K562 (cell line): Measurements from ENCODE around the gene ARHGEF10L. TPM values are rescaled to one million over a fixed set of nuclear protein-coding genes. Genes with fewer than 3 reads are reported as not detected.

ENCODE experiments used
- ATAC-seq: fragments of 200-7000 bp; cut with Tn5 transposase; 3 replicates; pipeline ENCODE4 v1.9.1; 2020; ENCODE audit warnings: moderate library complexity
- BruUV-seq: library from RNA; stranded (reverse); fragments of 400-500 nt; replicated peaks from 2 replicates; lab custom pipeline; 2021; lab: Mats Ljungman, UMichigan
- CTCF ChIA-PET: fragments of 300-600 bp; formaldehyde crosslinking; extraction: SDS; loops from one replicate; lab custom pipeline; 2021; ENCODE audit warnings: low intra/inter-chr PET ratio; lab: Yijun Ruan, JAX
- POLR2A ChIA-PET: fragments of 300-600, 350-650 bp; sonication (Branson Sonifier 250); formaldehyde crosslinking; extraction: SDS; loops from one replicate; lab custom pipeline; 2021; ENCODE audit warnings: antibody characterized with exemption, inconsistent platforms; lab: Yijun Ruan, JAX
- DNase-seq, 4 experiments: peaks; one replicate each; pipeline versions ENCODE4 v3.0.0 to v3.0.0-alpha.2; 2011 to 2018; ENCODE audit warnings: low spot score in 3 of 4, mixed read lengths in 3 of 4; ENCODE audit errors: extremely low read depth in 1 of 4
- FAIRE-seq: peaks from 2 replicates; lab custom pipeline; 2011; peaks lifted over from hg19 to GRCh38; lab: Jason Lieb, UNC
- H2AFZ ChIP-seq: 2 replicates; pipeline ENCODE4 v1.6.0; 2011; ENCODE audit warnings: low read depth, low read length, control low read depth, inconsistent platforms
- H3K27ac ChIP-seq: fragments of 200-600 bp; 3 replicates; pipeline ENCODE4 v1.8.0; 2011; ENCODE audit warnings: low read depth, mild to moderate bottlenecking, control low read depth, inconsistent platforms, low read length, moderate library complexity, mixed read lengths; ENCODE audit errors: extremely low read depth
- H3K27me3 ChIP-seq, 2 experiments: fragments of 300-600 bp in 1 of 2; 2 replicates in 1 of 2; 3 replicates in 1 of 2; pipeline versions ENCODE4 v1.6.0 to v1.8.0; 2011; ENCODE audit warnings: inconsistent platforms in 2 of 2, low read length in 2 of 2, mild to moderate bottlenecking in 1 of 2, mixed read lengths in 1 of 2, moderate library complexity in 1 of 2; ENCODE audit not compliant: control insufficient read depth in 2 of 2, insufficient read depth in 2 of 2
- H3K36me3 ChIP-seq: fragments of 300-600 bp; 3 replicates; pipeline ENCODE4 v1.8.0; 2011; ENCODE audit warnings: mild to moderate bottlenecking, low read length, inconsistent platforms; ENCODE audit not compliant: control insufficient read depth, insufficient read depth
- H3K4me1 ChIP-seq, 2 experiments: fragments of 200-600 bp in 1 of 2; replicated peaks in 1 of 2; 2 replicates in 1 of 2; 3 replicates in 1 of 2; pipeline versions ENCODE4 v1.5.1 to v1.8.0; 2011; ENCODE audit warnings: inconsistent platforms in 2 of 2, low read length in 2 of 2, mild to moderate bottlenecking in 1 of 2, mixed read lengths in 1 of 2, moderate library complexity in 1 of 2; ENCODE audit not compliant: control insufficient read depth in 2 of 2, insufficient read depth in 2 of 2
- H3K4me2 ChIP-seq: 2 replicates; pipeline ENCODE4 v1.6.1; 2011; ENCODE audit warnings: low read length, control low read depth, inconsistent platforms, mixed read lengths; ENCODE audit not compliant: insufficient read depth
- H3K4me3 ChIP-seq: fragments of 200-600 bp; sonication (generic), shearing (Covaris generic); 2 replicates; pipeline ENCODE4 v1.5.1; 2016; ENCODE audit warnings: control low read depth, inconsistent platforms
- H3K79me2 ChIP-seq: fragments of 200-600 bp; 3 replicates; pipeline ENCODE4 v1.8.0; 2011; ENCODE audit warnings: low read length, inconsistent platforms; ENCODE audit not compliant: control insufficient read depth, insufficient read depth
- H3K9ac ChIP-seq, 2 experiments: 2 replicates each; pipeline versions ENCODE4 v1.6.0 to v1.6.1; 2011; ENCODE audit warnings: low read depth in 2 of 2, low read length in 2 of 2, control low read depth in 1 of 2, inconsistent platforms in 1 of 2, mild to moderate bottlenecking in 1 of 2, mixed read lengths in 1 of 2; ENCODE audit not compliant: insufficient read depth in 1 of 2
- H3K9me1 ChIP-seq: one replicate; pipeline ENCODE4 v1.6.0; 2011; ENCODE audit warnings: inconsistent platforms, mild to moderate bottlenecking, low read length, moderate library complexity; ENCODE audit not compliant: control insufficient read depth, insufficient read depth
- H3K9me3 ChIP-seq: replicated peaks from 2 replicates; pipeline ENCODE4 v1.5.1; 2011; ENCODE audit warnings: low read depth, low read length, inconsistent platforms; ENCODE audit not compliant: control insufficient read depth, insufficient read depth
- H4K20me1 ChIP-seq: replicated peaks from 2 replicates; pipeline ENCODE4 v1.6.1; 2011; ENCODE audit warnings: low read length, inconsistent platforms, mixed read lengths; ENCODE audit not compliant: control insufficient read depth, insufficient read depth
- ARID2 ChIP-seq: fragments of 450-650 bp; IDR thresholded peaks from 2 replicates; pipeline ENCODE4 v1.6.1; 2017; ENCODE audit warnings: antibody characterized with exemption, mild to moderate bottlenecking
- CBFA2T3 ChIP-seq: fragments of 450-650 bp; IDR thresholded peaks from 2 replicates; pipeline ENCODE4 v1.6.1; 2017
- DMBX1 ChIP-seq: fragments of 250-450 bp; sonication (Bioruptor Pico); IDR thresholded peaks from 2 replicates; pipeline ENCODE4 v1.8.0; 2022; ENCODE audit warnings: inconsistent platforms, mild to moderate bottlenecking, moderate library complexity, borderline replicate concordance
- HEY1 ChIP-seq: fragments of 250-450 bp; sonication (Bioruptor Pico); IDR thresholded peaks from 2 replicates; pipeline ENCODE4 v1.5.0; 2020; ENCODE audit warnings: mild to moderate bottlenecking, moderate library complexity, borderline replicate concordance
- HMG20A ChIP-seq: fragments of 450-650 bp; formaldehyde crosslinking; conservative IDR thresholded peaks from 2 replicates; pipeline ENCODE4 v1.4.0; 2020; ENCODE audit warnings: mild to moderate bottlenecking, mixed read lengths
- KLF6 ChIP-seq: fragments of 250-450 bp; sonication (Bioruptor Pico); IDR thresholded peaks from 2 replicates; pipeline ENCODE4 v1.4.0; 2020; ENCODE audit warnings: mild to moderate bottlenecking, moderate library complexity, borderline replicate concordance
- NFATC3 ChIP-seq: fragments of 450-650 bp; IDR thresholded peaks from 2 replicates; pipeline ENCODE4 v1.6.1; 2017; ENCODE audit warnings: mild to moderate bottlenecking
- RCOR1 ChIP-seq, 2 experiments: IDR thresholded peaks; 2 replicates each; pipeline ENCODE4 v1.6.1; 2012; ENCODE audit warnings: low read depth in 2 of 2, low read length in 2 of 2, borderline replicate concordance in 1 of 2, improper control_type of control experiment in 1 of 2
- SAFB2 ChIP-seq: fragments of 200-400 bp; formaldehyde crosslinking; IDR thresholded peaks from 2 replicates; pipeline ENCODE4 v1.6.1; 2018; ENCODE audit warnings: borderline replicate concordance, low read length, low read depth, moderate library complexity; ENCODE audit not compliant: severe bottlenecking
- SUPT5H ChIP-seq: fragments of 450-650 bp; IDR thresholded peaks from 2 replicates; pipeline ENCODE4 v1.6.1; 2016
- THAP12 ChIP-seq: fragments of 250-450 bp; sonication (Bioruptor Pico); IDR thresholded peaks from 2 replicates; pipeline ENCODE4 v1.9.0; 2021; ENCODE audit warnings: mild to moderate bottlenecking, inconsistent platforms
- ZC3H8 ChIP-seq: fragments of 450-650 bp; IDR thresholded peaks from 2 replicates; pipeline ENCODE4 v1.6.1; 2017
- ZFP30 ChIP-seq: fragments of 250-450 bp; sonication (Bioruptor Pico); IDR thresholded peaks from 2 replicates; pipeline ENCODE4 v1.8.0; 2022; ENCODE audit warnings: moderate library complexity, mild to moderate bottlenecking, inconsistent platforms, borderline replicate concordance
- ZFX ChIP-seq: sonication (generic); formaldehyde crosslinking; IDR thresholded peaks from 2 replicates; pipeline ENCODE4 v1.8.0; 2022; ENCODE audit warnings: mild to moderate bottlenecking, missing genetic modification reagents, moderate library complexity
- ZNF124 ChIP-seq: sonication (generic); formaldehyde crosslinking; IDR thresholded peaks from 2 replicates; pipeline ENCODE4 v1.8.1; 2022; ENCODE audit warnings: missing genetic modification reagents
- ZNF512 ChIP-seq: IDR thresholded peaks from 2 replicates; pipeline ENCODE4 v1.6.1; 2016; ENCODE audit warnings: missing genetic modification characterization, missing compliant biosample characterization
- ZNF830 ChIP-seq: fragments of 250-450 bp; sonication (Bioruptor Pico); IDR thresholded peaks from 2 replicates; pipeline ENCODE4 v1.5.0; 2021; ENCODE audit warnings: mild to moderate bottlenecking
- WGBS: fragments of 100-300 bp; shearing (Covaris generic); methylation state at CpG from one replicate; pipeline ENCODE4 v1.1.6; 2016; ENCODE audit warnings: low coverage, mixed read lengths; ENCODE audit not compliant: insufficient coverage; ENCODE audit errors: missing lambda C conversion rate; 5-methylcytosine and 5-hydroxymethylcytosine counted together
- in situ Hi-C: fragments of 300-500 bp; cut with MboI; formaldehyde crosslinking; loops from 4 replicates; pipeline ENCODE4 v1.15.0; 2018; ENCODE audit warnings: inconsistent platforms, mixed read lengths
- intact Hi-C: fragments of 100-400 bp; cut with micrococcal nuclease; formaldehyde crosslinking; loops from 2 replicates; pipeline ENCODE4 v1.14.2; 2022
- polyA plus RNA-seq, 8 experiments: library from polyadenylated mRNA; depleted of rRNA in 4 of 8; stranded (reverse) in 5 of 8; unstranded in 3 of 8; fragments of >200 nt; fragmentation: Nextera tagmentation in 2 of 8; fragmentation: Illumina TruSeq in 1 of 8; extraction: Ambion mirVana in 2 of 8; extraction: Trizol in 1 of 8; gene quantifications; 2 replicates each; pipeline versions ENCODE4 v1.2.1 to v1.2.3, GENCODE V29; 2011 to 2014; ENCODE audit warnings: inconsistent platforms in 1 of 8, missing spikeins in 1 of 8
- total RNA-seq, 7 experiments: library from RNA; depleted of rRNA in 6 of 7; stranded (reverse); fragments of >200 nt in 6 of 7; fragmentation: Illumina TruSeq in 2 of 7; extraction: Trizol in 2 of 7; gene quantifications; 2 replicates each; pipeline versions ENCODE4 v1.2.1 to v1.2.3, GENCODE V29; 2011 to 2021; ENCODE audit warnings: low replicate concordance in 1 of 7

The ARHGEF10L gene
- total and polyA plus RNA-seq, 9 of the 15 experiments (the other 6 are each of a cell fraction or from before 2014, with no cell fraction given) = 0.09 to 0.13 TPM; not detected in 7

GRCh38 chr1:17642943-17643342 is 103.4 kb downstream of the ARHGEF10L start (continued):
- TF ChIP-seq SAFB2 = no peak

- no peak overlapping the region for H3K4me3 ChIP-seq
- H3K79me2 ChIP-seq = no peaks in the 10 kb centered on the region
- no peaks in the 10 kb centered on the region for H3K9me1 ChIP-seq
- no peaks in the 10 kb centered on the region for H3K9me3 ChIP-seq
- H3K27ac ChIP-seq = no peak overlapping the region
- H3K4me1 ChIP-seq = 0 out of 5 replicates have a peak, but pooled peaks cover 0 to 6% of the 10 kb centered on the region in 2 experiments
- H3K4me2 ChIP-seq = no peak overlapping the region
- WGBS = under 1% methylated on average over 13 of the region's 14 CpGs
- POLR2A ChIA-PET = no interaction called here
- DNase-seq = no peak
- peaks cover 7% of the 10 kb centered on the region for H4K20me1 ChIP-seq
- CTCF ChIA-PET = no interaction called here
- no peak for ATAC-seq
- H3K27me3 ChIP-seq = peaks cover 32 to 80% of the 10 kb centered on the region in 2 experiments
- in situ Hi-C loops (loop anchor here (10.0 kb wide), 1 partner anchor 941 kb away; no protein-coding TSS in a partner anchor), intact Hi-C loops (no loop called here)
- no peak overlapping the region for H2AFZ ChIP-seq
- no peak for FAIRE-seq
- TF ChIP-seq NFATC3 (no peak), THAP12 (CRISPR knock-in tag) (no peak), HMG20A (CRISPR knock-in tag) (no peak), DMBX1 (no peak), CBFA2T3 (no peak), HEY1 (CRISPR knock-in tag) (no peak), RCOR1 (IDR thresholded peaks at IDR 0.05; ENCODE audit: borderline replicate concordance in 1 of 2, low read depth in 2 of 2, low read length in 2 of 2) (no peak), ARID2 (no peak), KLF6 (CRISPR knock-in tag) (no peak), SUPT5H (no peak), ZNF830 (CRISPR knock-in tag) (no peak), ZFX (CRISPR knock-in tag) (no peak), ZFP30 (CRISPR knock-in tag) (no peak), ZC3H8 (no peak), ZNF512 (no peak), ZNF124 (CRISPR knock-in tag) (no peak)
- BruUV-seq = no TSS peak
- H3K36me3 ChIP-seq = no peaks in the 10 kb centered on the region
- H3K9ac ChIP-seq = no peak overlapping the region; a peak in 1 of 4 replicates
Observed at GRCh38 chr1:17643861-17644703, 104.6 kb downstream of the ARHGEF10L start.
